HG03025 (cell line): Measurements from ENCODE around the gene VSTM2B.

Source experiments
- ATAC-seq: cut with Tn5 transposase; IDR thresholded peaks from one replicate; pipeline ENCODE4 v1.9.1; 2021; ENCODE audit warnings: mild to moderate bottlenecking, moderate library complexity; ENCODE audit not compliant: unreplicated experiment, low FRiP score

The VSTM2B gene

DNA sequence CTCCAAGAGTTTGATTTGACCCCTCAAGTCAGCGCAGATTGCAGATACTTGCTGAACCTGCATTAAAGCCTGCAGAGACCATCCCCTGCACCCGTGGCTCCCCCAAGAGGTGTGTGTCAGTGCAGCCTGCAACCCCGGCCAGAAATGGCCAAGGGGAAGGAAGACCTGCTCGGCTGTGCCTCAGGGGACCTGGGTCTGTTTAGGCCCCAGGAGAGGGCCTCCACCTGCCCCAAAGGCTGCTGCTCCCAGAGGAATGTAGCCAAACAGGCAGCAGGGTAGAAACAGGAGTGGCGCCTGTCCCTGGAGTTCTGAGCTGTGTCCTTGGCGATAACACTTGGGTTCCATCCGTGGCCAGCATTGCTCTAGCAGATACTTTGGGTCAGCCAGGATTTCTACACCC, 88.3 kb downstream of the VSTM2B start:
- no peak for ATAC-seq
